SK-N-SH (cell line): ENCODE measurements around the gene CSTB. TPM values are rescaled to one million over a fixed set of nuclear protein-coding genes. Genes with fewer than 3 reads are reported as not detected.

Experiments used
- CTCF ChIA-PET: fragments of 300-600, 350-600 bp; formaldehyde crosslinking; extraction: SDS; loops from one replicate; lab custom pipeline; 2021; lab: Yijun Ruan, JAX
- POLR2A ChIA-PET: fragments of 350-600 bp; sonication (Branson Sonifier 250); formaldehyde crosslinking; extraction: SDS; loops from one replicate; lab custom pipeline; 2020; ENCODE audit warnings: antibody characterized with exemption, inconsistent platforms; lab: Yijun Ruan, JAX
- DNase-seq: peaks from one replicate; pipeline ENCODE4 v3.0.0; 2012
- H2AFZ ChIP-seq: fragments of 200-600 bp; sonication (generic); 2 replicates; pipeline ENCODE4 v1.8.1; 2016; ENCODE audit warnings: antibody characterized with exemption, mild to moderate bottlenecking, low read depth
- H3F3A ChIP-seq: fragments of 200-600 bp; sonication (generic); replicated peaks from 2 replicates; pipeline ENCODE3; 2016; ENCODE audit warnings: antibody characterized with exemption, mild to moderate bottlenecking; ENCODE audit not compliant: insufficient read depth
- H3K27ac ChIP-seq, 2 experiments: fragments of 200-500 bp in 1 of 2; fragments of 200-600 bp in 1 of 2; sonication (Bioruptor generic) in 1 of 2; sonication (generic), shearing (Covaris generic) in 1 of 2; 2 replicates each; pipeline versions ENCODE4 v1.5.1 to v1.6.1; 2014 to 2016; ENCODE audit warnings: low read depth in 2 of 2, inconsistent platforms in 1 of 2, low read length in 1 of 2, mild to moderate bottlenecking in 1 of 2, mixed read lengths in 1 of 2
- H3K27me3 ChIP-seq: fragments of 200-600 bp; sonication (generic), shearing (Covaris generic); 2 replicates; pipeline ENCODE4 v1.6.1; 2016; ENCODE audit warnings: mixed run types; ENCODE audit not compliant: insufficient read depth
- H3K36me3 ChIP-seq, 2 experiments: fragments of 200-500 bp in 1 of 2; fragments of 200-600 bp in 1 of 2; sonication (Bioruptor generic) in 1 of 2; sonication (generic) in 1 of 2; replicated peaks in 1 of 2; 2 replicates each; pipeline versions ENCODE3 to v1.5.1; 2014 to 2016; ENCODE audit warnings: low read length in 1 of 2, mild to moderate bottlenecking in 1 of 2; ENCODE audit not compliant: insufficient read depth in 2 of 2, control insufficient read depth in 1 of 2
- H3K4me1 ChIP-seq, 2 experiments: fragments of 200-500 bp in 1 of 2; fragments of 200-600 bp in 1 of 2; sonication (Bioruptor generic) in 1 of 2; sonication (generic), shearing (Covaris generic) in 1 of 2; 2 replicates each; pipeline versions ENCODE4 v1.5.1 to v1.6.1; 2014 to 2016; ENCODE audit warnings: low read depth in 1 of 2, low read length in 1 of 2, mixed run types in 1 of 2; ENCODE audit not compliant: insufficient read depth in 2 of 2, control insufficient read depth in 1 of 2
- H3K4me2 ChIP-seq: fragments of 200-600 bp; sonication (generic), shearing (Covaris generic); 2 replicates; pipeline ENCODE4 v1.6.1; 2017; ENCODE audit warnings: mixed run types
- H3K4me3 ChIP-seq, 2 experiments: fragments of 200-500 bp in 1 of 2; fragments of 200-600 bp in 1 of 2; sonication (Bioruptor generic) in 1 of 2; sonication (generic), shearing (Covaris generic) in 1 of 2; 2 replicates each; pipeline versions ENCODE4 v1.5.1 to v1.8.1; 2014 to 2016; ENCODE audit warnings: low read depth in 2 of 2, inconsistent platforms in 1 of 2, low read length in 1 of 2, mild to moderate bottlenecking in 1 of 2, mixed read lengths in 1 of 2, moderate library complexity in 1 of 2
- H3K79me2 ChIP-seq: fragments of 200-600 bp; sonication (generic); 2 replicates; pipeline ENCODE4 v1.8.1; 2017; ENCODE audit warnings: mild to moderate bottlenecking; ENCODE audit not compliant: insufficient read depth
- H3K9ac ChIP-seq: fragments of 200-600 bp; sonication (generic); 2 replicates; pipeline ENCODE4 v1.6.1; 2017; ENCODE audit warnings: mixed run types
- H3K9me2 ChIP-seq: fragments of 200-600 bp; sonication (generic); 2 replicates; pipeline ENCODE4 v1.6.1; 2017; ENCODE audit warnings: mixed run types
- H3K9me3 ChIP-seq: fragments of 200-600 bp; sonication (generic); 2 replicates; pipeline ENCODE4 v1.6.1; 2017; ENCODE audit warnings: mixed run types, mild to moderate bottlenecking, moderate library complexity
- H4K20me1 ChIP-seq: fragments of 200-600 bp; sonication (generic); 2 replicates; pipeline ENCODE4 v1.6.1; 2017; ENCODE audit warnings: mild to moderate bottlenecking, mixed run types; ENCODE audit not compliant: insufficient read depth
- CHD2 ChIP-seq: fragments of 150-350 bp; IDR thresholded peaks from 2 replicates; pipeline ENCODE4 v1.6.1; 2018; ENCODE audit warnings: low read length; ENCODE audit not compliant: partially characterized antibody
- EP300 ChIP-seq, 2 experiments: IDR thresholded peaks; 2 replicates each; pipeline versions ENCODE4 v1.4.0 to v1.6.1; 2012; ENCODE audit warnings: borderline replicate concordance in 1 of 2, low read depth in 1 of 2, low read length in 1 of 2
- FOSL2 ChIP-seq: IDR thresholded peaks from 2 replicates; pipeline ENCODE4 v1.4.0; 2012; ENCODE audit warnings: low read depth, mild to moderate bottlenecking, moderate library complexity, borderline replicate concordance
- FOXJ3 ChIP-seq: sonication (generic); formaldehyde crosslinking; IDR thresholded peaks from 2 replicates; pipeline ENCODE4 v1.5.1; 2020; ENCODE audit warnings: mild to moderate bottlenecking, missing genetic modification reagents
- FOXM1 ChIP-seq: IDR thresholded peaks from 2 replicates; pipeline ENCODE4 v1.4.0; 2012; ENCODE audit warnings: low read depth, mild to moderate bottlenecking
- GABPA ChIP-seq: IDR thresholded peaks from 2 replicates; pipeline ENCODE4 v1.4.0; 2012; ENCODE audit warnings: low read depth, mild to moderate bottlenecking
- GATA2 ChIP-seq: sonication (generic); formaldehyde crosslinking; IDR thresholded peaks from 2 replicates; pipeline ENCODE4 v1.5.0; 2020; ENCODE audit warnings: mild to moderate bottlenecking, missing genetic modification reagents
- JUND ChIP-seq: IDR thresholded peaks from 2 replicates; pipeline ENCODE4 v1.4.0; 2012
- MEF2A ChIP-seq: IDR thresholded peaks from 2 replicates; pipeline ENCODE4 v1.4.0; 2012; ENCODE audit warnings: low read depth, borderline replicate concordance
- MXI1 ChIP-seq: IDR thresholded peaks from 2 replicates; pipeline ENCODE4 v1.6.1; 2012; ENCODE audit warnings: mild to moderate bottlenecking, low read depth, low read length, improper control_type of control experiment
- NFIC ChIP-seq: IDR thresholded peaks from 2 replicates; pipeline ENCODE4 v1.4.0; 2012; ENCODE audit warnings: borderline replicate concordance
- NRF1 ChIP-seq: IDR thresholded peaks from 2 replicates; pipeline ENCODE4 v1.6.1; 2012; ENCODE audit warnings: low read depth, mild to moderate bottlenecking, low read length
- RAD21 ChIP-seq: IDR thresholded peaks from 2 replicates; pipeline ENCODE4 v1.6.1; 2012; ENCODE audit warnings: mild to moderate bottlenecking, low read length
- RFX5 ChIP-seq: IDR thresholded peaks from 2 replicates; pipeline ENCODE4 v1.6.1; 2012; ENCODE audit warnings: mild to moderate bottlenecking, improper control_type of control experiment, low read length
- RXRA ChIP-seq: IDR thresholded peaks from 2 replicates; pipeline ENCODE4 v1.4.0; 2012; ENCODE audit warnings: low read depth, mild to moderate bottlenecking, borderline replicate concordance
- TAF1 ChIP-seq: IDR thresholded peaks from 2 replicates; pipeline ENCODE4 v1.6.1; 2012; ENCODE audit warnings: low read depth, mild to moderate bottlenecking, low read length, moderate library complexity, borderline replicate concordance
- USF1 ChIP-seq: IDR thresholded peaks from 2 replicates; pipeline ENCODE4 v1.4.0; 2012; ENCODE audit warnings: low read depth, borderline replicate concordance
- USF2 ChIP-seq: fragments of 150-350 bp; IDR thresholded peaks from 2 replicates; pipeline ENCODE4 v1.6.1; 2017; ENCODE audit warnings: antibody characterized with exemption, low read length, low read depth, borderline replicate concordance
- ZBTB33 ChIP-seq: IDR thresholded peaks from 2 replicates; pipeline ENCODE4 v1.4.0; 2012; ENCODE audit warnings: low read depth, borderline replicate concordance
- WGBS: methylation state at CpG from one replicate; pipeline ENCODE4 v1.1.6; 2017; ENCODE audit warnings: low lambda C conversion rate; 5-methylcytosine and 5-hydroxymethylcytosine counted together
- polyA plus RNA-seq, 3 experiments: library from polyadenylated mRNA; depleted of rRNA; stranded (reverse); fragments of >200 nt; gene quantifications; 2 replicates each; pipeline ENCODE4 v1.2.3, GENCODE V29; 2012
- TF ChIP-seq, protein P1 (sequence below): fragments of 200-600 bp; sonication (generic); IDR thresholded peaks from 2 replicates; pipeline ENCODE4 v1.6.1; 2017; ENCODE audit warnings: antibody characterized with exemption, mild to moderate bottlenecking, moderate library complexity

Gene CSTB
- polyA plus RNA-seq, 1 of the 3 experiments (the other 2 are of a cell fraction): 101 TPM

GRCh38 chr21:43816611-43817071, 40.5 kb upstream of the CSTB start:
- 54% methylated on average over 3 of the region's 14 CpGs for WGBS
- Histone ChIP-seq H3K9ac (no peak overlapping the region), H3K79me2 (no peaks in the 10 kb centered on the region), H2AFZ (no peak overlapping the region), H3K9me3 (no peaks in the 10 kb centered on the region), H3F3A (no peaks in the 10 kb centered on the region), H3K9me2 (no peaks in the 10 kb centered on the region), H3K4me3 (no peak overlapping the region), H3K27ac (no peak overlapping the region), H3K4me1 (no peaks in the 10 kb centered on the region), H4K20me1 (no peaks in the 10 kb centered on the region), H3K27me3 (no peaks in the 10 kb centered on the region), H3K4me2 (no peak overlapping the region), H3K36me3 (no peaks in the 10 kb centered on the region)
- ChIA-PET POLR2A (no interaction called here), CTCF (interaction anchor here (1.2 to 1.7 kb wide), 4 partner anchors 10 to 157 kb away, joined by 3 to 4 read pairs (median 4); no protein-coding TSS in a partner anchor)
- TF ChIP-seq NRF1: no peak
- no peak for TF ChIP-seq JUND
- TF ChIP-seq RFX5: no peak
- TF ChIP-seq MEF2A: no peak
- no peak for TF ChIP-seq ZBTB33
- no peak for TF ChIP-seq CHD2
- no peak for TF ChIP-seq TAF1
- no peak for TF ChIP-seq FOXJ3
- no peak for TF ChIP-seq GATA2
- TF ChIP-seq RXRA: no peak
- no peak for TF ChIP-seq GABPA
- TF ChIP-seq MXI1: no peak
- no peak for TF ChIP-seq FOXM1
- no peak for TF ChIP-seq EP300 (IDR thresholded peaks at IDR 0.05; ENCODE audit: borderline replicate concordance in 1 of 2, low read depth in 1 of 2, low read length in 1 of 2)
- TF ChIP-seq USF2: no peak
- no peak for TF ChIP-seq RAD21
- TF ChIP-seq NFIC: no peak
- no peak for DNase-seq

DNA sequence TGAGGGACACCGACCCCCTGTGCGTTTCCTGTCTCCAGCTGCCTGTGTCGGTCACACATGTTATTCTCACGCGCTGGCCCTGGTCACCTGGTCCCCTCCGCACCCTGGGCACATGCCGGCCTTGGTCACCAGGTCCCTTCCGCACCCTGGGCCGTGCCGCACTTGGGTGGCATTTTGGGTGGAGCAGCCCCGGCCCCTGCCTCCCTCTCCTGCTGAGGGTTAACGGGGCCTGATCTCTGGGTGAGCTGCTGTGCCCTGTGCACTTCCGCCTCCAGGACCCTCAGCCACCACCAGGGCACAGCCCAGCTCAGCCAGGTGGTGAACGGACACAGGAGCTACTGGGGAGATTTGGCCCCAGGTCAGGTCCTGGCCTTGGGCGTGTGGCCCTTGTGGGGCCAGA, 39.9 kb upstream of the CSTB start:
- Histone ChIP-seq H3K9me3 (no peaks in the 10 kb centered on the region), H3K9ac (no peak overlapping the region), H3K36me3 (no peaks in the 10 kb centered on the region), H3K27ac (no peak overlapping the region), H2AFZ (no peak overlapping the region), H3K79me2 (no peaks in the 10 kb centered on the region), H4K20me1 (no peaks in the 10 kb centered on the region), H3K4me2 (no peak overlapping the region), H3F3A (no peaks in the 10 kb centered on the region), H3K9me2 (no peaks in the 10 kb centered on the region), H3K4me3 (no peak overlapping the region), H3K4me1 (peaks cover 0 to under 1% of the 10 kb centered on the region in 2 experiments; a peak in 1 of 4 replicates), H3K27me3 (no peaks in the 10 kb centered on the region)
- POLR2A ChIA-PET: no interaction called here
- no peak for DNase-seq
- 75% methylated on average over 11 of the region's 15 CpGs for WGBS
- CTCF ChIA-PET: interaction anchor here (1.2 to 1.7 kb wide), 3 partner anchors 11 to 157 kb away, joined by 3 to 4 read pairs (median 4); no protein-coding TSS in a partner anchor
- no peak for TF ChIP-seq EP300 (IDR thresholded peaks at IDR 0.05; ENCODE audit: borderline replicate concordance in 1 of 2, low read depth in 1 of 2, low read length in 1 of 2)
- no peak for TF ChIP-seq FOSL2
- TF ChIP-seq, protein P1, sequence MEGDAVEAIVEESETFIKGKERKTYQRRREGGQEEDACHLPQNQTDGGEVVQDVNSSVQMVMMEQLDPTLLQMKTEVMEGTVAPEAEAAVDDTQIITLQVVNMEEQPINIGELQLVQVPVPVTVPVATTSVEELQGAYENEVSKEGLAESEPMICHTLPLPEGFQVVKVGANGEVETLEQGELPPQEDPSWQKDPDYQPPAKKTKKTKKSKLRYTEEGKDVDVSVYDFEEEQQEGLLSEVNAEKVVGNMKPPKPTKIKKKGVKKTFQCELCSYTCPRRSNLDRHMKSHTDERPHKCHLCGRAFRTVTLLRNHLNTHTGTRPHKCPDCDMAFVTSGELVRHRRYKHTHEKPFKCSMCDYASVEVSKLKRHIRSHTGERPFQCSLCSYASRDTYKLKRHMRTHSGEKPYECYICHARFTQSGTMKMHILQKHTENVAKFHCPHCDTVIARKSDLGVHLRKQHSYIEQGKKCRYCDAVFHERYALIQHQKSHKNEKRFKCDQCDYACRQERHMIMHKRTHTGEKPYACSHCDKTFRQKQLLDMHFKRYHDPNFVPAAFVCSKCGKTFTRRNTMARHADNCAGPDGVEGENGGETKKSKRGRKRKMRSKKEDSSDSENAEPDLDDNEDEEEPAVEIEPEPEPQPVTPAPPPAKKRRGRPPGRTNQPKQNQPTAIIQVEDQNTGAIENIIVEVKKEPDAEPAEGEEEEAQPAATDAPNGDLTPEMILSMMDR: no peak
- no peak for TF ChIP-seq USF1
- TF ChIP-seq USF2: no peak
